HEK293 (cell line): ENCODE data around the gene TMEM145.

Source experiments
- CTCF ChIA-PET: fragments of 350-600 bp; formaldehyde crosslinking; extraction: SDS; loops from one replicate; lab custom pipeline; 2021; ENCODE audit warnings: antibody characterized with exemption; lab: Yijun Ruan, JAX
- POLR2A ChIA-PET: fragments of 300-600 bp; formaldehyde crosslinking; extraction: SDS; loops from one replicate; lab custom pipeline; 2020; ENCODE audit warnings: antibody characterized with exemption, inconsistent platforms; lab: Yijun Ruan, JAX
- H3K27ac ChIP-seq: fragments of 200-500 bp; sonication (Bioruptor generic); 2 replicates; pipeline ENCODE4 v1.5.1; 2014; ENCODE audit warnings: low read depth, low read length, control low read depth, inconsistent platforms; ENCODE audit errors: extremely low read depth
- H3K36me3 ChIP-seq, 2 experiments: fragments of 200-500 bp in 1 of 2; sonication (Bioruptor generic) in 1 of 2; 1 replicate in 1 of 2; 2 replicates in 1 of 2; pipeline ENCODE4 v1.5.1; 2014 to 2017; ENCODE audit warnings: inconsistent platforms in 2 of 2, low read length in 2 of 2; ENCODE audit not compliant: control insufficient read depth in 2 of 2, insufficient read depth in 1 of 2
- H3K4me1 ChIP-seq: fragments of 200-500 bp; sonication (Bioruptor generic); 2 replicates; pipeline ENCODE4 v1.5.1; 2014; ENCODE audit warnings: mild to moderate bottlenecking, low read length, inconsistent platforms; ENCODE audit not compliant: control insufficient read depth, insufficient read depth
- H3K4me3 ChIP-seq: 2 replicates; pipeline ENCODE4 v1.5.1; 2011; ENCODE audit warnings: low read depth, mild to moderate bottlenecking, control low read depth, low read length, moderate library complexity
- H3K9me3 ChIP-seq: fragments of 200-500 bp; sonication (Bioruptor generic); 2 replicates; pipeline ENCODE4 v1.5.1; 2014; ENCODE audit warnings: low read depth, low read length, inconsistent platforms; ENCODE audit not compliant: control insufficient read depth, insufficient read depth
- BCL11B ChIP-seq: fragments of 450-650 bp; formaldehyde crosslinking; IDR thresholded peaks from 2 replicates; pipeline ENCODE4 v1.5.1; 2016; ENCODE audit warnings: low read depth, missing biosample characterization, missing genetic modification characterization
- EGR2 ChIP-seq: fragments of 450-650 bp; formaldehyde crosslinking; IDR thresholded peaks from 2 replicates; pipeline ENCODE4 v1.5.1; 2016; ENCODE audit warnings: low read depth, missing biosample characterization, missing genetic modification characterization
- FEZF1 ChIP-seq: fragments of 450-650 bp; formaldehyde crosslinking; IDR thresholded peaks from 2 replicates; pipeline ENCODE4 v1.5.1; 2016; ENCODE audit warnings: missing biosample characterization, missing genetic modification characterization
- ZFHX2 ChIP-seq: fragments of 450-650 bp; formaldehyde crosslinking; conservative IDR thresholded peaks from 2 replicates; pipeline ENCODE4 v1.5.1; 2016; ENCODE audit warnings: missing biosample characterization, missing genetic modification characterization
- ZNF335 ChIP-seq: fragments of 450-650 bp; formaldehyde crosslinking; conservative IDR thresholded peaks from 2 replicates; pipeline ENCODE4 v1.5.1; 2016; ENCODE audit warnings: missing biosample characterization, missing genetic modification characterization
- ZNF391 ChIP-seq: fragments of 450-650 bp; formaldehyde crosslinking; IDR thresholded peaks from 2 replicates; pipeline ENCODE4 v1.5.1; 2016; ENCODE audit warnings: low read depth, missing biosample characterization, missing genetic modification characterization, borderline replicate concordance
- ZNF473 ChIP-seq: fragments of 450-650 bp; formaldehyde crosslinking; IDR thresholded peaks from 2 replicates; pipeline ENCODE4 v1.5.1; 2017; ENCODE audit warnings: missing biosample characterization, missing genetic modification characterization
- ZNF501 ChIP-seq: fragments of 450-650 bp; formaldehyde crosslinking; IDR thresholded peaks from 2 replicates; pipeline ENCODE4 v1.5.1; 2016; ENCODE audit warnings: missing biosample characterization, missing genetic modification characterization
- ZNF548 ChIP-seq: fragments of 450-650 bp; formaldehyde crosslinking; IDR thresholded peaks from 2 replicates; pipeline ENCODE4 v1.5.1; 2016; ENCODE audit warnings: missing biosample characterization, missing genetic modification characterization
- ZNF623 ChIP-seq: fragments of 450-650 bp; formaldehyde crosslinking; IDR thresholded peaks from 2 replicates; pipeline ENCODE4 v1.5.1; 2016; ENCODE audit warnings: missing biosample characterization, missing genetic modification characterization
- ZNF76 ChIP-seq: fragments of 450-650 bp; formaldehyde crosslinking; IDR thresholded peaks from 2 replicates; pipeline ENCODE4; 2016; ENCODE audit warnings: low read depth, missing biosample characterization, missing genetic modification characterization, borderline replicate concordance
- ZNF791 ChIP-seq: fragments of 450-650 bp; formaldehyde crosslinking; IDR thresholded peaks from 2 replicates; pipeline ENCODE4 v1.5.1; 2016; ENCODE audit warnings: missing biosample characterization, missing genetic modification characterization
- TF ChIP-seq, protein P1 (sequence below): fragments of 450-650 bp; IDR thresholded peaks from 2 replicates; pipeline ENCODE4 v1.5.1; 2018; ENCODE audit warnings: missing biosample characterization, missing genetic modification characterization
- TF ChIP-seq, protein P2 (sequence below): fragments of 450-650 bp; formaldehyde crosslinking; IDR thresholded peaks from 2 replicates; pipeline ENCODE4 v1.5.1; 2017; ENCODE audit warnings: missing biosample characterization, missing genetic modification characterization
- TF ChIP-seq, protein P3 (sequence below): fragments of 450-650 bp; formaldehyde crosslinking; IDR thresholded peaks from 2 replicates; pipeline ENCODE4 v1.5.1; 2016; ENCODE audit warnings: missing biosample characterization, missing genetic modification characterization

Gene TMEM145

DNA sequence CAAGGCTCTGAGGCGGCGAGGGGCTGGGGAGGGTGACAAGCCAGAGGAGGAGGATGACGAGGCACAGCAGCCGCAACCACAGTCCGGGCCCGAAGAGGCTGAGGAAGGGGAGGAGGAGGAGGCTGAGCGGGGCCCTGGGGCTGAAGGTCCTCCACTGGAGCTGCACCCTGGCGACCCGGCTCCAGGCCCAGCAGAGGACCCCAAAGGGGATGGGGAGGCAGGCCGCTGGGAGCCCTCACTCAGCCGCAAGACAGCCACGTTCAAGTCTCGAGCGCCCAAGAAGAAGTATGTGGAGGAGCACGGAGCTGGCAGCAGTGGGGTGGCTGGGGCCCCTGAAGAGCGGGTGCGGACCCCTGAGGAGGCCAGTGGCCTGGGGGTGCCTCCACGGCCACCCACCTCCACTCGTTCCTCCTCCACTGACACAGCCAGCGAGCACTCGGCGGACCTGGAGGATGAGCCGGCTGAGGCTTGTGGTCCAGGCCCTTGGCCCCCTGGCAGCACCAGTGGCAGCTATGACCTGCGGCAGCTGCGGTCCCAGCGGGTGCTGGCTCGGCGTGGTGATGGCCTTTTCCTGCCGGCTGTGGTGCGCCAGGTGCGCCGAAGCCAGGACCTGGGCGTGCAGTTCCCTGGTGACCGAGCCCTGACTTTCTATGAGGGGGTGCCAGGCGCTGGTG is 41.1 kb upstream of the TMEM145 start:
- H3K4me3 ChIP-seq, result no peak overlapping the region
- POLR2A ChIA-PET, result no interaction called here
- no peak overlapping the region for H3K27ac ChIP-seq
- TF ChIP-seq FEZF1 (tag by site-specific recombination), result 0 out of 2 replicates have a peak, but pooled peaks have one; percentile 27
- no peak for TF ChIP-seq ZNF335 (tag by site-specific recombination)
- TF ChIP-seq, all 188 proteins: peak for 1
- H3K4me1 ChIP-seq, result peaks cover 16% of the 10 kb centered on the region
- CTCF ChIA-PET, result interaction anchor here (2.0 to 2.7 kb wide), 2 partner anchors 8 to 27 kb away, joined by 9 to 28 read pairs; no protein-coding TSS in a partner anchor
- H3K36me3 ChIP-seq, result peaks cover 5 to 48% of the 10 kb centered on the region in 2 experiments
- H3K9me3 ChIP-seq, result no peaks in the 10 kb centered on the region

DNA sequence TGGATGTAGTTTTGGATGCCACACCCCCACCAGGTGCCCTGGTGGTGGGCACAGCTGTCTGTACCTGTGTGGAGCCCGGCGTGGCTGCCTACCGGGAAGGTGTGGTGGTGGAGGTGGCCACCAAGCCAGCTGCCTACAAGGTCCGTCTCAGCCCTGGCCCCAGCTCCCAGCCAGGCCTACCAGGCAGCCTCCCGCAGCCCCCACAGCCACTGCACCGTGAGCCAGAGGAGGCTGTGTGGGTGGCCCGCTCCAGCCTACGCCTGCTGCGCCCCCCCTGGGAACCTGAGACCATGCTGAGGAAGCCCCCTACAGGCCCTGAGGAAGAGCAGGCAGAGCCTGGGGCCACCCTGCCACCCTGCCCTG is 40.6 kb upstream of the TMEM145 start:
- POLR2A ChIA-PET, result no interaction called here
- CTCF ChIA-PET, result interaction anchor here (2.0 kb wide), 1 partner anchor 27 kb away, joined by 9 read pairs; no protein-coding TSS in a partner anchor
- H3K27ac ChIP-seq, result no peak overlapping the region
- H3K4me3 ChIP-seq, result no peak overlapping the region
- H3K4me1 ChIP-seq, result peaks cover 18% of the 10 kb centered on the region
- no peaks in the 10 kb centered on the region for H3K9me3 ChIP-seq
- no peak for TF ChIP-seq ZNF623 (tag by site-specific recombination)
- TF ChIP-seq BCL11B (tag by site-specific recombination), result no peak
- TF ChIP-seq, protein P1, sequence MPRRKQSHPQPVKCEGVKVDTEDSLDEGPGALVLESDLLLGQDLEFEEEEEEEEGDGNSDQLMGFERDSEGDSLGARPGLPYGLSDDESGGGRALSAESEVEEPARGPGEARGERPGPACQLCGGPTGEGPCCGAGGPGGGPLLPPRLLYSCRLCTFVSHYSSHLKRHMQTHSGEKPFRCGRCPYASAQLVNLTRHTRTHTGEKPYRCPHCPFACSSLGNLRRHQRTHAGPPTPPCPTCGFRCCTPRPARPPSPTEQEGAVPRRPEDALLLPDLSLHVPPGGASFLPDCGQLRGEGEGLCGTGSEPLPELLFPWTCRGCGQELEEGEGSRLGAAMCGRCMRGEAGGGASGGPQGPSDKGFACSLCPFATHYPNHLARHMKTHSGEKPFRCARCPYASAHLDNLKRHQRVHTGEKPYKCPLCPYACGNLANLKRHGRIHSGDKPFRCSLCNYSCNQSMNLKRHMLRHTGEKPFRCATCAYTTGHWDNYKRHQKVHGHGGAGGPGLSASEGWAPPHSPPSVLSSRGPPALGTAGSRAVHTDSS (tag by site-specific recombination), result no peak
- no peak for TF ChIP-seq ZNF501 (tag by site-specific recombination)
- TF ChIP-seq ZNF791, result no peak
- peak; percentile 74 for TF ChIP-seq EGR2 (tag by site-specific recombination)
- TF ChIP-seq, protein P2, sequence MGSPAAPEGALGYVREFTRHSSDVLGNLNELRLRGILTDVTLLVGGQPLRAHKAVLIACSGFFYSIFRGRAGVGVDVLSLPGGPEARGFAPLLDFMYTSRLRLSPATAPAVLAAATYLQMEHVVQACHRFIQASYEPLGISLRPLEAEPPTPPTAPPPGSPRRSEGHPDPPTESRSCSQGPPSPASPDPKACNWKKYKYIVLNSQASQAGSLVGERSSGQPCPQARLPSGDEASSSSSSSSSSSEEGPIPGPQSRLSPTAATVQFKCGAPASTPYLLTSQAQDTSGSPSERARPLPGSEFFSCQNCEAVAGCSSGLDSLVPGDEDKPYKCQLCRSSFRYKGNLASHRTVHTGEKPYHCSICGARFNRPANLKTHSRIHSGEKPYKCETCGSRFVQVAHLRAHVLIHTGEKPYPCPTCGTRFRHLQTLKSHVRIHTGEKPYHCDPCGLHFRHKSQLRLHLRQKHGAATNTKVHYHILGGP, result no peak
- TF ChIP-seq ZFHX2 (tag by site-specific recombination), result peak; percentile 64
- TF ChIP-seq ZNF473 (tag by site-specific recombination), result no peak
- H3K36me3 ChIP-seq, result peaks cover 5 to 48% of the 10 kb centered on the region in 2 experiments

DNA sequence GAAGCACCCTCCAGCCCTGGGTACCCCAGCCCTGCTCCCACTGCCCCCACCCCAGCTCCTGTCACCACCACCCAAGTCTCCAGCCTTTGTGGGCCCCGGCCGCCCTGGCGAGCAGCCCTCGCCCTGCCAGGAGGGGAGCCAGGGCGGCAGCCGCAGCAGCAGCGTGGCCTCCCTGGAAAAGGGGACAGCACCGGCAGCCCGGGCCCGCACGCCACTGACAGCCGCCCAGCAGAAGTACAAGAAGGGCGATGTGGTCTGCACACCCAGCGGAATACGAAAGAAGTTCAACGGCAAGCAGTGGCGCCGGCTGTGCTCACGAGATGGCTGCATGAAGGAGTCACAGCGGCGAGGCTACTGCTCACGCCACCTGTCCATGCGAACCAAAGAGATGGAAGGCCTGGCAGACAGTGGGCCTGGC is 40.1 kb upstream of the TMEM145 start:
- no peak for TF ChIP-seq ZNF548 (tag by site-specific recombination)
- TF ChIP-seq ZNF391 (tag by site-specific recombination), result no peak
- no peak for TF ChIP-seq ZNF76
- TF ChIP-seq, protein P3, sequence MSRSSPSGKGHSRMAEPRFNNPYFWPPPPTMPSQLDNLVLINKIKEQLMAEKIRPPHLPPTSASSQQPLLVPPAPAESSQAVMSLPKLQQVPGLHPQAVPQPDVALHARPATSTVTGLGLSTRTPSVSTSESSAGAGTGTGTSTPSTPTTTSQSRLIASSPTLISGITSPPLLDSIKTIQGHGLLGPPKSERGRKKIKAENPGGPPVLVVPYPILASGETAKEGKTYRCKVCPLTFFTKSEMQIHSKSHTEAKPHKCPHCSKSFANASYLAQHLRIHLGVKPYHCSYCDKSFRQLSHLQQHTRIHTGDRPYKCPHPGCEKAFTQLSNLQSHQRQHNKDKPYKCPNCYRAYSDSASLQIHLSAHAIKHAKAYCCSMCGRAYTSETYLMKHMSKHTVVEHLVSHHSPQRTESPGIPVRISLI (tag by site-specific recombination), result no peak
- CTCF ChIA-PET, result interaction anchor here (2.0 kb wide), 1 partner anchor 28 kb away, joined by 9 read pairs; no protein-coding TSS in a partner anchor
- POLR2A ChIA-PET, result no interaction called here
- Histone ChIP-seq H3K4me1 (peaks cover 19% of the 10 kb centered on the region), H3K36me3 (peaks cover 5 to 48% of the 10 kb centered on the region in 2 experiments), H3K4me3 (no peak overlapping the region), H3K27ac (no peak overlapping the region), H3K9me3 (no peaks in the 10 kb centered on the region)
